ENCODE results near the gene ATG7. TPM values are rescaled to one million over a fixed set of nuclear protein-coding genes. Genes with fewer than 3 reads are reported as not detected.
"Not testable (repeated sequence)": the region's sequence is repeated elsewhere in the genome, so short reads cannot be mapped to it uniquely, and the experiment has no call there.

Gene ATG7
- total RNA-seq, 4 donors from 2014 or later: 45.8 to 85.3 (median 67.3) TPM

GRCh38 chr3:11251807-11252176 is 20.4 kb upstream of the ATG7 start:
- Histone ChIP-seq H3K27me3 (no peaks in the 10 kb centered on the region), H3K4me1 (no peaks in the 10 kb centered on the region), H3K27ac (no peak overlapping the region), H3K9me3 (no peaks in the 10 kb centered on the region), H3K4me3 (replicated peaks in 1 of 3) (no peak overlapping the region), H3K36me3 (no peaks in the 10 kb centered on the region)
- 80 to 81% methylated on average over 6 of the region's 6 CpGs for WGBS, 2 donors
- intact Hi-C loops (cut with DNase I): no loop called here
- no peak for DNase-seq
- TF ChIP-seq CTCF (IDR thresholded peaks at IDR 0.05): no peak
- TF ChIP-seq POLR2A (IDR thresholded peaks at IDR 0.05): no peak

- H3K27me3 ChIP-seq: no peaks in the 10 kb centered on the region
- H3K4me1 ChIP-seq: no peaks in the 10 kb centered on the region
- no peak overlapping the region for H3K27ac ChIP-seq
- intact Hi-C loops (cut with DNase I): no loop called here
- DNase-seq: no peak
- TF ChIP-seq CTCF (IDR thresholded peaks at IDR 0.05) (no peak), POLR2A (IDR thresholded peaks at IDR 0.05) (no peak)
- no peaks in the 10 kb centered on the region for H3K36me3 ChIP-seq
- H3K9me3 ChIP-seq: no peaks in the 10 kb centered on the region
- H3K4me3 ChIP-seq (replicated peaks in 1 of 3): no peak overlapping the region
- 89% methylated on average over 6 of the region's 6 CpGs for WGBS, 2 donors
These were observed 17.3 kb upstream of the ATG7 start for GRCh38 chr3:11254876-11255275.

GRCh38 chr3:11255537-11255936 is 16.7 kb upstream of the ATG7 start:
- H3K27me3 ChIP-seq; H3K4me1 ChIP-seq; H3K27ac ChIP-seq; H3K9me3 ChIP-seq; intact Hi-C loops (cut with DNase I); H3K36me3 ChIP-seq; H3K4me3 ChIP-seq (replicated peaks in 1 of 3); DNase-seq: not testable (repeated sequence)
- WGBS, 2 donors: 75 to 88% methylated on average over 5 of the region's 5 CpGs

GRCh38 chr3:11258958-11259357 is 13.2 kb upstream of the ATG7 start:
- Histone ChIP-seq H3K27me3 (no peaks in the 10 kb centered on the region), H3K4me3 (replicated peaks in 1 of 3) (no peak overlapping the region), H3K4me1 (no peaks in the 10 kb centered on the region), H3K9me3 (no peaks in the 10 kb centered on the region), H3K36me3 (no peaks in the 10 kb centered on the region), H3K27ac (no peak overlapping the region)
- TF ChIP-seq CTCF (IDR thresholded peaks at IDR 0.05) (no peak), POLR2A (IDR thresholded peaks at IDR 0.05) (no peak)
- DNase-seq: no peak
- 90 to 92% methylated on average over 11 of the region's 11 CpGs for WGBS, 2 donors
- intact Hi-C loops (cut with DNase I): no loop called here

- no peak overlapping the region for H3K27ac ChIP-seq
- H3K4me1 ChIP-seq: no peaks in the 10 kb centered on the region
- TF ChIP-seq CTCF (IDR thresholded peaks at IDR 0.05) (no peak), POLR2A (IDR thresholded peaks at IDR 0.05) (no peak)
- 91 to 96% methylated on average over 3 of the region's 3 CpGs for WGBS, 2 donors
- H3K27me3 ChIP-seq: no peaks in the 10 kb centered on the region
- H3K36me3 ChIP-seq: no peaks in the 10 kb centered on the region
- DNase-seq: no peak
- no peak overlapping the region for H3K4me3 ChIP-seq (replicated peaks in 1 of 3)
- intact Hi-C loops (cut with DNase I): no loop called here
- no peaks in the 10 kb centered on the region for H3K9me3 ChIP-seq
These were observed 11.7 kb upstream of the ATG7 start for GRCh38 chr3:11260460-11260859.

GRCh38 chr3:11269007-11269406 is 3.2 kb upstream of the ATG7 start:
- intact Hi-C loops (cut with DNase I): no loop called here
- Histone ChIP-seq H3K27me3 (no peaks in the 10 kb centered on the region), H3K36me3 (no peaks in the 10 kb centered on the region), H3K27ac (no peak overlapping the region), H3K9me3 (no peaks in the 10 kb centered on the region), H3K4me3 (replicated peaks in 1 of 3) (no peak overlapping the region), H3K4me1 (peaks cover 0 to 10% of the 10 kb centered on the region in 2 donors)
- no peak for DNase-seq
- TF ChIP-seq CTCF (IDR thresholded peaks at IDR 0.05): no peak
- no peak for TF ChIP-seq POLR2A (IDR thresholded peaks at IDR 0.05)
- WGBS, 2 donors: 82 to 84% methylated on average over 9 of the region's 9 CpGs

Measured in thyroid gland (tissue), 4 donors.